Measurements from ENCODE around the gene IKZF2.

The IKZF2 gene

GRCh38 chr2:213151437-213152064 lies at the start of gene IKZF2:
IKZF2 (minus strand) TSS chr2:213151612; CDS start chr2:213148629, 2,983 bp downstream.
- intact Hi-C loops (cut with DNase I; ENCODE audit: low total_unique reads), result no loop called here
- peak; percentile 79 to 90 for DNase-seq
- no peak for TF ChIP-seq CTCF (IDR thresholded peaks at IDR 0.05)
- Histone ChIP-seq H3K27ac (peak within 1 kb of the TSS; percentile 94 to 96), H3K9me3 (no peaks in the 10 kb centered on the region), H3K4me1 (peaks cover 0 to 39% (median 5%) of the 10 kb centered on the region in 4 donors), H3K27me3 (no peaks in the 10 kb centered on the region), H3K36me3 (no peaks in the 10 kb centered on the region), H3K4me3 (peak within 1 kb of the TSS; percentile 76 to 82)

GRCh38 chr2:213199871-213200270 lies 48.5 kb upstream of the IKZF2 start:
- no peak overlapping the region for H3K27ac ChIP-seq
- TF ChIP-seq CTCF (IDR thresholded peaks at IDR 0.05), result no peak

GRCh38 chr2:213189001-213189899 lies 37.8 kb upstream of the IKZF2 start:
- Histone ChIP-seq H3K36me3 (no peaks in the 10 kb centered on the region), H3K9me3 (no peaks in the 10 kb centered on the region), H3K4me1 (peaks cover 0 to 27% (median 9%) of the 10 kb centered on the region in 4 donors), H3K27ac (peak overlapping the region; percentile 11 to 29), H3K27me3 (no peaks in the 10 kb centered on the region), H3K4me3 (no peak overlapping the region)
- DNase-seq, result no peak
- intact Hi-C loops (cut with DNase I; ENCODE audit: low total_unique reads), result no loop called here
- no peak for TF ChIP-seq CTCF (IDR thresholded peaks at IDR 0.05)

More at GRCh38 chr2:213199871-213200270, 48.5 kb upstream of the IKZF2 start:
- Histone ChIP-seq H3K9me3 (no peaks in the 10 kb centered on the region), H3K36me3 (no peaks in the 10 kb centered on the region), H3K4me1 (peaks cover 0 to 28% (median 5%) of the 10 kb centered on the region in 4 donors), H3K4me3 (no peak overlapping the region), H3K27me3 (no peaks in the 10 kb centered on the region)
- intact Hi-C loops (cut with DNase I; ENCODE audit: low total_unique reads), result no loop called here
- no peak for DNase-seq

- intact Hi-C loops (cut with DNase I; ENCODE audit: low total_unique reads), result no loop called here
- H3K27ac ChIP-seq, result peak overlapping the region in 1 of 2 donors; percentile 36
- H3K4me1 ChIP-seq, result peaks cover 0 to 27% (median 9%) of the 10 kb centered on the region in 4 donors
- no peaks in the 10 kb centered on the region for H3K9me3 ChIP-seq
- H3K27me3 ChIP-seq, result no peaks in the 10 kb centered on the region
- H3K36me3 ChIP-seq, result no peaks in the 10 kb centered on the region
- DNase-seq, result no peak
- H3K4me3 ChIP-seq, result no peak overlapping the region
- TF ChIP-seq CTCF (IDR thresholded peaks at IDR 0.05), result no peak
Measured at GRCh38 chr2:213188533-213188867, 37.1 kb upstream of the IKZF2 start.

GRCh38 chr2:213187833-213188532 lies 36.6 kb upstream of the IKZF2 start:
- H3K4me3 ChIP-seq, result no peak overlapping the region
- H3K27me3 ChIP-seq, result no peaks in the 10 kb centered on the region
- H3K4me1 ChIP-seq, result peaks cover 0 to 27% (median 9%) of the 10 kb centered on the region in 4 donors
- H3K36me3 ChIP-seq, result no peaks in the 10 kb centered on the region
- no peak for TF ChIP-seq CTCF (IDR thresholded peaks at IDR 0.05)
- peak overlapping the region in 1 of 2 donors; percentile 36 for H3K27ac ChIP-seq
- H3K9me3 ChIP-seq, result no peaks in the 10 kb centered on the region
- no peak for DNase-seq
- intact Hi-C loops (cut with DNase I; ENCODE audit: low total_unique reads), result no loop called here

Measured in tibial artery (tissue), 4 donors.